HEK293 (cell line): ENCODE data around the gene PRRG4.

Experiments
- CTCF ChIA-PET: fragments of 350-600 bp; formaldehyde crosslinking; extraction: SDS; loops from one replicate; lab custom pipeline; 2021; ENCODE audit warnings: antibody characterized with exemption; lab: Yijun Ruan, JAX
- POLR2A ChIA-PET: fragments of 300-600 bp; formaldehyde crosslinking; extraction: SDS; loops from one replicate; lab custom pipeline; 2020; ENCODE audit warnings: antibody characterized with exemption, inconsistent platforms; lab: Yijun Ruan, JAX
- H3K27ac ChIP-seq: fragments of 200-500 bp; sonication (Bioruptor generic); 2 replicates; pipeline ENCODE4 v1.5.1; 2014; ENCODE audit warnings: low read depth, low read length, control low read depth, inconsistent platforms; ENCODE audit errors: extremely low read depth
- H3K36me3 ChIP-seq, 2 experiments: fragments of 200-500 bp in 1 of 2; sonication (Bioruptor generic) in 1 of 2; 1 replicate in 1 of 2; 2 replicates in 1 of 2; pipeline ENCODE4 v1.5.1; 2014 to 2017; ENCODE audit warnings: inconsistent platforms in 2 of 2, low read length in 2 of 2; ENCODE audit not compliant: control insufficient read depth in 2 of 2, insufficient read depth in 1 of 2
- H3K4me1 ChIP-seq: fragments of 200-500 bp; sonication (Bioruptor generic); 2 replicates; pipeline ENCODE4 v1.5.1; 2014; ENCODE audit warnings: mild to moderate bottlenecking, low read length, inconsistent platforms; ENCODE audit not compliant: control insufficient read depth, insufficient read depth
- H3K4me3 ChIP-seq: 2 replicates; pipeline ENCODE4 v1.5.1; 2011; ENCODE audit warnings: low read depth, mild to moderate bottlenecking, control low read depth, low read length, moderate library complexity
- H3K9me3 ChIP-seq: fragments of 200-500 bp; sonication (Bioruptor generic); 2 replicates; pipeline ENCODE4 v1.5.1; 2014; ENCODE audit warnings: low read depth, low read length, inconsistent platforms; ENCODE audit not compliant: control insufficient read depth, insufficient read depth
- ATF2 ChIP-seq: fragments of 450-650 bp; formaldehyde crosslinking; IDR thresholded peaks from 2 replicates; pipeline ENCODE4 v1.5.1; 2016; ENCODE audit warnings: missing biosample characterization, missing genetic modification characterization, low read depth
- GLIS1 ChIP-seq: fragments of 450-650 bp; formaldehyde crosslinking; IDR thresholded peaks from 2 replicates; pipeline ENCODE4 v1.5.1; 2016; ENCODE audit warnings: missing biosample characterization, missing genetic modification characterization
- IKZF3 ChIP-seq: fragments of 450-650 bp; IDR thresholded peaks from 2 replicates; pipeline ENCODE4 v1.5.0; 2018; ENCODE audit warnings: missing biosample characterization, mild to moderate bottlenecking, missing genetic modification characterization, moderate library complexity
- KLF9 ChIP-seq: fragments of 450-650 bp; formaldehyde crosslinking; IDR thresholded peaks from 2 replicates; pipeline ENCODE4 v1.5.1; 2016; ENCODE audit warnings: missing biosample characterization, missing genetic modification characterization, low read depth
- ZBTB17 ChIP-seq: fragments of 450-650 bp; formaldehyde crosslinking; IDR thresholded peaks from 2 replicates; pipeline ENCODE4 v1.5.1; 2016; ENCODE audit warnings: missing biosample characterization, missing genetic modification characterization
- ZBTB21 ChIP-seq: fragments of 450-650 bp; formaldehyde crosslinking; IDR thresholded peaks from 2 replicates; pipeline ENCODE4 v1.5.1; 2017; ENCODE audit warnings: missing biosample characterization, missing genetic modification characterization
- ZNF10 ChIP-seq: fragments of 450-650 bp; formaldehyde crosslinking; IDR thresholded peaks from 2 replicates; pipeline ENCODE4 v1.5.1; 2017; ENCODE audit warnings: missing biosample characterization, missing genetic modification characterization
- ZNF2 ChIP-seq: fragments of 450-650 bp; formaldehyde crosslinking; IDR thresholded peaks from 2 replicates; pipeline ENCODE4 v1.5.1; 2016; ENCODE audit warnings: missing biosample characterization, missing genetic modification characterization
- ZNF23 ChIP-seq: fragments of 450-650 bp; formaldehyde crosslinking; IDR thresholded peaks from 2 replicates; pipeline ENCODE4 v1.5.1; 2016; ENCODE audit warnings: missing biosample characterization, missing genetic modification characterization, borderline replicate concordance
- ZNF366 ChIP-seq: fragments of 450-650 bp; formaldehyde crosslinking; conservative IDR thresholded peaks from 2 replicates; pipeline ENCODE4 v1.5.1; 2016; ENCODE audit warnings: missing biosample characterization, missing genetic modification characterization
- ZNF518A ChIP-seq: fragments of 450-650 bp; formaldehyde crosslinking; conservative IDR thresholded peaks from 2 replicates; pipeline ENCODE4 v1.5.1; 2016; ENCODE audit warnings: low read depth, missing biosample characterization, missing genetic modification characterization
- ZNF621 ChIP-seq: fragments of 450-650 bp; formaldehyde crosslinking; IDR thresholded peaks from 2 replicates; pipeline ENCODE4 v1.5.1; 2017; ENCODE audit warnings: missing biosample characterization, missing genetic modification characterization
- ZNF629 ChIP-seq: fragments of 450-650 bp; formaldehyde crosslinking; IDR thresholded peaks from 2 replicates; pipeline ENCODE4 v1.5.1; 2017; ENCODE audit warnings: missing biosample characterization, missing genetic modification characterization
- ZNF660 ChIP-seq: fragments of 450-650 bp; IDR thresholded peaks from 2 replicates; pipeline ENCODE4 v1.5.1; 2018; ENCODE audit warnings: missing biosample characterization, mild to moderate bottlenecking, missing genetic modification characterization
- ZNF76 ChIP-seq: fragments of 450-650 bp; formaldehyde crosslinking; IDR thresholded peaks from 2 replicates; pipeline ENCODE4; 2016; ENCODE audit warnings: low read depth, missing biosample characterization, missing genetic modification characterization, borderline replicate concordance
- ZXDB ChIP-seq: fragments of 450-650 bp; formaldehyde crosslinking; IDR thresholded peaks from 2 replicates; pipeline ENCODE4 v1.5.1; 2016; ENCODE audit warnings: missing biosample characterization, missing genetic modification characterization
- TF ChIP-seq, protein P1 (sequence below): fragments of 450-650 bp; formaldehyde crosslinking; conservative IDR thresholded peaks from 2 replicates; pipeline ENCODE4 v1.5.1; 2016; ENCODE audit warnings: low read depth, missing biosample characterization, missing genetic modification characterization
- TF ChIP-seq, protein P2 (sequence below): fragments of 450-650 bp; formaldehyde crosslinking; IDR thresholded peaks from 2 replicates; pipeline ENCODE4 v1.5.1; 2017; ENCODE audit warnings: missing biosample characterization, missing genetic modification characterization

The PRRG4 gene

GRCh38 chr11:32893343-32894148, 63.8 kb downstream of the PRRG4 start (continued):
- TF ChIP-seq ZNF518A (tag by site-specific recombination) (no peak), ZNF2 (tag by site-specific recombination) (0 out of 2 replicates have a peak, but pooled peaks have one; percentile 31), ZNF629 (tag by site-specific recombination) (no peak), ZNF23 (tag by site-specific recombination) (no peak)

DNA sequence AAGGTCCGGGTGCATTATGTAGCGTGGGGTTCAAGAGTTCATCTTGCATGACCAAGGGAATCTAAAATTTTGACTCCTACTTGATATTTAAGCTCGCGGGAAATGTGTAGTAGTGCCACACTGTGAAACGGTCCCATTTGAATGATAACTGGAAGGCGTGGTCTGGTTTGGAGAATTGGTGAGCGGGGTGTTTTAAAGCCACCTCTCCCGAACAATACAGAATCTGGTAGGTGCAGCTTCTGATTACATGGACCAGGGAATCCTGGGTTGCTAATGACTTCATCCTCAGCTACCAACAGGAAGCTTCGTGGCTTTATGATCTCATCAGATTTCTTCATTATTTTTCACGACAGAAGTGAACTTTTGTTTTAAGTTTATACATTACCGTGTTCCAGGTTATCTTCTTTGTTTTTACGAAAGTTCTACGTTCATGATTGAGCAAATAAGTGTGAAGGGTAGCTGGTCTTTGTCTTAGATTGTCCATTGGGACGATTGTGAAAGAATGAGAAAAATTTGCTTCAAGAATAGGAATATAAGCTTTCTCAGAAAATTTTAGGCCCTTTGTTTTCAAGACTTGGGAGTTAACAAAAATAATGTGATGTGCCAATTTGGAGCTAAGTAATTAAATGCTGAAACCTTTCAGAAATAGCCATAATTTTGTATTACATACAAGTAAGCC, 64.6 kb downstream of the PRRG4 start:
- Histone ChIP-seq H3K4me3 (peak overlapping the region; percentile 88), H3K27ac (peak overlapping the region; percentile 92)
- POLR2A ChIA-PET: interaction anchor here (1.1 to 1.4 kb wide), 3 partner anchors 8 to 145 kb away, joined by 3 to 5 read pairs (median 4); partner anchors contain the start of genes DEPDC7 and TCP11L1
- peak; percentile 98 for TF ChIP-seq ZNF629 (tag by site-specific recombination)
- TF ChIP-seq ZNF10 (tag by site-specific recombination): peak; percentile 27; the same call in 1 of the 2 replicates
- peak; percentile 89 for TF ChIP-seq IKZF3 (tag by site-specific recombination)
- peak; percentile 96 for TF ChIP-seq ATF2 (tag by site-specific recombination)
- peak; percentile 37 for TF ChIP-seq ZNF660 (tag by site-specific recombination)
- TF ChIP-seq ZBTB21 (tag by site-specific recombination): peak; percentile 93
- peak; percentile 26; the same call in 1 of the 2 replicates for TF ChIP-seq GLIS1 (tag by site-specific recombination)
- TF ChIP-seq ZNF621 (tag by site-specific recombination): no peak
- TF ChIP-seq, protein P1, sequence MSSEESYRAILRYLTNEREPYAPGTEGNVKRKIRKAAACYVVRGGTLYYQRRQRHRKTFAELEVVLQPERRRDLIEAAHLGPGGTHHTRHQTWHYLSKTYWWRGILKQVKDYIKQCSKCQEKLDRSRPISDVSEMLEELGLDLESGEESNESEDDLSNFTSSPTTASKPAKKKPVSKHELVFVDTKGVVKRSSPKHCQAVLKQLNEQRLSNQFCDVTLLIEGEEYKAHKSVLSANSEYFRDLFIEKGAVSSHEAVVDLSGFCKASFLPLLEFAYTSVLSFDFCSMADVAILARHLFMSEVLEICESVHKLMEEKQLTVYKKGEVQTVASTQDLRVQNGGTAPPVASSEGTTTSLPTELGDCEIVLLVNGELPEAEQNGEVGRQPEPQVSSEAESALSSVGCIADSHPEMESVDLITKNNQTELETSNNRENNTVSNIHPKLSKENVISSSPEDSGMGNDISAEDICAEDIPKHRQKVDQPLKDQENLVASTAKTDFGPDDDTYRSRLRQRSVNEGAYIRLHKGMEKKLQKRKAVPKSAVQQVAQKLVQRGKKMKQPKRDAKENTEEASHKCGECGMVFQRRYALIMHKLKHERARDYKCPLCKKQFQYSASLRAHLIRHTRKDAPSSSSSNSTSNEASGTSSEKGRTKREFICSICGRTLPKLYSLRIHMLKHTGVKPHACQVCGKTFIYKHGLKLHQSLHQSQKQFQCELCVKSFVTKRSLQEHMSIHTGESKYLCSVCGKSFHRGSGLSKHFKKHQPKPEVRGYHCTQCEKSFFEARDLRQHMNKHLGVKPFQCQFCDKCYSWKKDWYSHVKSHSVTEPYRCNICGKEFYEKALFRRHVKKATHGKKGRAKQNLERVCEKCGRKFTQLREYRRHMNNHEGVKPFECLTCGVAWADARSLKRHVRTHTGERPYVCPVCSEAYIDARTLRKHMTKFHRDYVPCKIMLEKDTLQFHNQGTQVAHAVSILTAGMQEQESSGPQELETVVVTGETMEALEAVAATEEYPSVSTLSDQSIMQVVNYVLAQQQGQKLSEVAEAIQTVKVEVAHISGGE: peak; percentile 47; the same call in 1 of the 2 replicates
- peak; percentile 52 for TF ChIP-seq KLF9 (tag by site-specific recombination)
- TF ChIP-seq ZBTB17: peak; percentile 40; the same call in 1 of the 2 replicates
- peak; percentile 59; the same call in 1 of the 2 replicates for TF ChIP-seq ZNF76 (tag by site-specific recombination)
- no peak for TF ChIP-seq ZXDB (tag by site-specific recombination)
- TF ChIP-seq, protein P2, sequence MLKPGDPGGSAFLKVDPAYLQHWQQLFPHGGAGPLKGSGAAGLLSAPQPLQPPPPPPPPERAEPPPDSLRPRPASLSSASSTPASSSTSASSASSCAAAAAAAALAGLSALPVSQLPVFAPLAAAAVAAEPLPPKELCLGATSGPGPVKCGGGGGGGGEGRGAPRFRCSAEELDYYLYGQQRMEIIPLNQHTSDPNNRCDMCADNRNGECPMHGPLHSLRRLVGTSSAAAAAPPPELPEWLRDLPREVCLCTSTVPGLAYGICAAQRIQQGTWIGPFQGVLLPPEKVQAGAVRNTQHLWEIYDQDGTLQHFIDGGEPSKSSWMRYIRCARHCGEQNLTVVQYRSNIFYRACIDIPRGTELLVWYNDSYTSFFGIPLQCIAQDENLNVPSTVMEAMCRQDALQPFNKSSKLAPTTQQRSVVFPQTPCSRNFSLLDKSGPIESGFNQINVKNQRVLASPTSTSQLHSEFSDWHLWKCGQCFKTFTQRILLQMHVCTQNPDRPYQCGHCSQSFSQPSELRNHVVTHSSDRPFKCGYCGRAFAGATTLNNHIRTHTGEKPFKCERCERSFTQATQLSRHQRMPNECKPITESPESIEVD: 0 out of 2 replicates have a peak, but pooled peaks have one; percentile 38
- TF ChIP-seq ZNF366 (tag by site-specific recombination): peak; percentile 47; the same call in 1 of the 2 replicates

More for the DNA sequence above, 64.6 kb downstream of the PRRG4 start:
- peaks cover 0 to 3% of the 10 kb centered on the region in 2 experiments; a peak in 1 of 3 replicates for H3K36me3 ChIP-seq
- CTCF ChIA-PET: interaction anchor here (0.6 to 1.5 kb wide), 6 partner anchors 12 to 1616 kb away, joined by 3 to 4 read pairs (median 4); no protein-coding TSS in a partner anchor
- H3K9me3 ChIP-seq: no peaks in the 10 kb centered on the region
- 0 out of 2 replicates have a peak, but pooled peaks cover 2% of the 10 kb centered on the region for H3K4me1 ChIP-seq
